Measurements from ENCODE around the gene ALCAM. TPM values are rescaled to one million over a fixed set of nuclear protein-coding genes. Genes with fewer than 3 reads are reported as not detected.

Gene ALCAM
- polyA plus RNA-seq, 3 donors: 7.1 to 8.0 (median 7.9) TPM

DNA sequence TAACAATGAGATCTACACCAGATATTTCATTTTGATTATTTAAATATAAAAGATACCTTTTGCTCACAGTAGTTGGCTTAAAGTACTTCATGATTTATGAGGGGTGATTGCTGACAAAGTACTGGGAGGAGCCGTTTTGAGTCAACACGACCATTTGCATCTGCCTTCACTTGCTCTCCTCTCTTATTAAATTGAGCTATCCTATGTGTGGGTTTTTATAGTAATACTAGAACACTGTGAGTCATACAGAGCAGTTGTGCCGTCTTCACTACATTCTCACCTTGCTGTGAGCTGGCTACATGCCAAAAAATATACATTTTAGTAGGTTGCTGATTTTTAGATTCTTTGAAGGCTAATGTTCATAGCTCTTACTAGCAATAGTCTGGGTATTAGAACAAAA, 161.2 kb downstream of the ALCAM start:
- H3K27ac Mint-ChIP-seq: no peak overlapping the region
- no peaks in the 10 kb centered on the region for H4K20me1 ChIP-seq (ENCODE audit: insufficient read depth, low read length)
- H3K36me3 ChIP-seq (replicated peaks in 1 of 2; ENCODE audit: control insufficient read depth in 1 of 2, insufficient read depth in 2 of 2, low read length in 2 of 2): peaks cover 0 to 32% of the 10 kb centered on the region in 2 donors
- no peak overlapping the region for H3K4me3 ChIP-seq (replicated peaks in 1 of 3; ENCODE audit: low read depth in 2 of 3, low read length in 3 of 3)
- H3K4me2 ChIP-seq (replicated peaks; ENCODE audit: extremely low read depth, low read length, poor library complexity, severe bottlenecking): no peak overlapping the region
- no peaks in the 10 kb centered on the region for H3K9me3 ChIP-seq (replicated peaks in 1 of 2; ENCODE audit: control insufficient read depth in 1 of 2, insufficient read depth in 1 of 2, low read length in 2 of 2)
- H3K27me3 ChIP-seq (ENCODE audit: control insufficient read depth in 2 of 2, insufficient read depth in 2 of 2, low read length in 2 of 2): no peaks in the 10 kb centered on the region
- WGBS (ENCODE audit: insufficient coverage): no CpG with 5 or more reads among the region's 3 CpGs
- H3K27ac ChIP-seq (ENCODE audit: low read depth in 1 of 2, low read length in 2 of 2): no peak overlapping the region
- H3K36me3 Mint-ChIP-seq: peaks cover 29 to 32% of the 10 kb centered on the region in 2 donors
- no peaks in the 10 kb centered on the region for H3K4me1 ChIP-seq (ENCODE audit: control insufficient read depth in 1 of 2, insufficient read depth in 2 of 2, low read length in 2 of 2)
- H3K79me2 ChIP-seq (ENCODE audit: insufficient read depth, low read length): no peaks in the 10 kb centered on the region
- no peaks in the 10 kb centered on the region for H3K27me3 Mint-ChIP-seq (ENCODE audit: low read depth in 3 of 3)
- no peak overlapping the region for H3K9ac ChIP-seq (ENCODE audit: insufficient read depth, low read length, poor library complexity, severe bottlenecking)
- intact Hi-C loops (cut with micrococcal nuclease): no loop called here
- no peak overlapping the region for H2AFZ ChIP-seq (ENCODE audit: insufficient read depth, low read depth, low read length, poor library complexity, severe bottlenecking)
- H3K9me3 Mint-ChIP-seq: no peaks in the 10 kb centered on the region
- H3K4me1 Mint-ChIP-seq: no peaks in the 10 kb centered on the region
- DNase-seq: no peak
- H3K4me3 Mint-ChIP-seq: no peak overlapping the region
- TF ChIP-seq, protein P1, sequence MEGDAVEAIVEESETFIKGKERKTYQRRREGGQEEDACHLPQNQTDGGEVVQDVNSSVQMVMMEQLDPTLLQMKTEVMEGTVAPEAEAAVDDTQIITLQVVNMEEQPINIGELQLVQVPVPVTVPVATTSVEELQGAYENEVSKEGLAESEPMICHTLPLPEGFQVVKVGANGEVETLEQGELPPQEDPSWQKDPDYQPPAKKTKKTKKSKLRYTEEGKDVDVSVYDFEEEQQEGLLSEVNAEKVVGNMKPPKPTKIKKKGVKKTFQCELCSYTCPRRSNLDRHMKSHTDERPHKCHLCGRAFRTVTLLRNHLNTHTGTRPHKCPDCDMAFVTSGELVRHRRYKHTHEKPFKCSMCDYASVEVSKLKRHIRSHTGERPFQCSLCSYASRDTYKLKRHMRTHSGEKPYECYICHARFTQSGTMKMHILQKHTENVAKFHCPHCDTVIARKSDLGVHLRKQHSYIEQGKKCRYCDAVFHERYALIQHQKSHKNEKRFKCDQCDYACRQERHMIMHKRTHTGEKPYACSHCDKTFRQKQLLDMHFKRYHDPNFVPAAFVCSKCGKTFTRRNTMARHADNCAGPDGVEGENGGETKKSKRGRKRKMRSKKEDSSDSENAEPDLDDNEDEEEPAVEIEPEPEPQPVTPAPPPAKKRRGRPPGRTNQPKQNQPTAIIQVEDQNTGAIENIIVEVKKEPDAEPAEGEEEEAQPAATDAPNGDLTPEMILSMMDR (IDR thresholded peaks at IDR 0.05): no peak

DNA sequence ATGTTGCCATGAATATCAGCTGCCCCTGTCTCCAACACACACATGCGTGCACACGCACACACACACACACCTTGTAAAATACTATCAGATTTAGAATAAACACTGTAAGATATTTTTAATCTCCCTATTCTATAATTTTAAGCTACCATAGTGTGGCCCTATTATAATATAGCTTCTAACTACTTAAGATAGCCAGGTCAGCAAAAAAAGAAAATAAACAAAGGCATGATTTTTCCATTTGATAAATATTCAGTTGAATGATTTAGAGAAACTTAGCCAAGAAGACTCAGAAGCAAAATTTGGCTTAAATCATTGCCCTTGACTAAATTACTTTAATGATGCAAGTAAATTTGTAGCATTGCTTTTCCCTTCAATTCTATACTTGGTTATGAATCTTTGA, 162.2 kb downstream of the ALCAM start:
- intact Hi-C loops (cut with micrococcal nuclease): no loop called here
- no peak overlapping the region for H3K27ac ChIP-seq (ENCODE audit: low read depth in 1 of 2, low read length in 2 of 2)
- no peaks in the 10 kb centered on the region for H3K9me3 ChIP-seq (replicated peaks in 1 of 2; ENCODE audit: control insufficient read depth in 1 of 2, insufficient read depth in 1 of 2, low read length in 2 of 2)
- no peak overlapping the region for H2AFZ ChIP-seq (ENCODE audit: insufficient read depth, low read depth, low read length, poor library complexity, severe bottlenecking)
- no peaks in the 10 kb centered on the region for H3K4me1 ChIP-seq (ENCODE audit: control insufficient read depth in 1 of 2, insufficient read depth in 2 of 2, low read length in 2 of 2)
- TF ChIP-seq, protein P1 (IDR thresholded peaks at IDR 0.05): no peak
- H3K4me2 ChIP-seq (replicated peaks; ENCODE audit: extremely low read depth, low read length, poor library complexity, severe bottlenecking): no peak overlapping the region
- peaks cover 0 to 35% of the 10 kb centered on the region in 2 donors for H3K36me3 ChIP-seq (replicated peaks in 1 of 2; ENCODE audit: control insufficient read depth in 1 of 2, insufficient read depth in 2 of 2, low read length in 2 of 2)
- Mint-ChIP-seq H3K36me3 (peaks cover 33 to 38% of the 10 kb centered on the region in 2 donors), H3K4me1 (no peaks in the 10 kb centered on the region), H3K27ac (no peak overlapping the region), H3K27me3 (ENCODE audit: low read depth in 3 of 3) (no peaks in the 10 kb centered on the region), H3K9me3 (no peaks in the 10 kb centered on the region), H3K4me3 (no peak overlapping the region)
- WGBS (ENCODE audit: insufficient coverage): no CpG with 5 or more reads among the region's 2 CpGs
- H3K27me3 ChIP-seq (ENCODE audit: control insufficient read depth in 2 of 2, insufficient read depth in 2 of 2, low read length in 2 of 2): no peaks in the 10 kb centered on the region
- no peaks in the 10 kb centered on the region for H3K79me2 ChIP-seq (ENCODE audit: insufficient read depth, low read length)
- DNase-seq: no peak
- no peak overlapping the region for H3K9ac ChIP-seq (ENCODE audit: insufficient read depth, low read length, poor library complexity, severe bottlenecking)
- H4K20me1 ChIP-seq (ENCODE audit: insufficient read depth, low read length): no peaks in the 10 kb centered on the region
- H3K4me3 ChIP-seq (replicated peaks in 1 of 3; ENCODE audit: low read depth in 2 of 3, low read length in 3 of 3): no peak overlapping the region

Measured in CD14-positive monocyte (primary cell).